ENCODE data around the gene UGT2B17.
"Not testable (repeated sequence)": the region's sequence is repeated elsewhere in the genome, so short reads cannot be mapped to it uniquely, and the experiment has no call there.

The UGT2B17 gene

DNA sequence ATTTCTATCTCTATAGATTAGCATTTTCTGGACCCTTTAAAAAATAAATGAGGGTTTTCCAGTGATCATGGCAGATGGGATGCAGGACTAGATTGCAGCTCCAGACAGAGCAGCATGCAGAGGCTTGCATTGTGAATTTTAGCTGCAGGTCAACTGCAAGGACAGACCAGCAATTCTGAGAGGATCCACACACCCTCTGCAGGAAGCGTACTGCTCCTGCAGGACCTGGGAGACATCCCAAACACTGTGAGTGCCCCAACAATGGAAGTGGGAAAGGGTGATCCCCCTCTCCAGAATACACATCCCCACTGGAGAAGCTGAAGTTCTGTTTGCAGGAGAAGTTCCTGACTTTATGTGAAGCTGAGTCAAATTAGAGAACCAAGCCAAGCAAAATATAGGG, 7.1 kb downstream of the UGT2B17 start:
- DNase-seq (ENCODE audit: low spot score), result not testable (repeated sequence)

DNA sequence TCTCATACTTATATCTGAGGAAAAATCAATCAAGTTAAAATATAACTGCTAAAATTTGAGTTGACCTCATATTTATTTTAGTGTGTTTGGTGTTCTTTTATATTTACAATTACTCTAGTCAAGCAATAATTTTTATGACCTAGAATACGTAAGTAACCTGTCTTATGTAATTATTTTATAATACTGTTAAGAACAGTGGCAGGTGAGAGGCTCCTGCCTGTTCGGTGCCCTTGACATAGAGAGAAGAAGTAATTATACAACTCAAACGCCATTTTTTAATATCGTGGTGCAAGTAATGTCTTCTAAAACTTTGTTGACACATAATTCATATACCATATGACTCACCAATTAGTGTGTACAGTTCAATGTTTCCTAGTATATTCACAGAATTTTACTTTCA, 7.6 kb downstream of the UGT2B17 start:
- not testable (repeated sequence) for DNase-seq (ENCODE audit: low spot score)

DNA sequence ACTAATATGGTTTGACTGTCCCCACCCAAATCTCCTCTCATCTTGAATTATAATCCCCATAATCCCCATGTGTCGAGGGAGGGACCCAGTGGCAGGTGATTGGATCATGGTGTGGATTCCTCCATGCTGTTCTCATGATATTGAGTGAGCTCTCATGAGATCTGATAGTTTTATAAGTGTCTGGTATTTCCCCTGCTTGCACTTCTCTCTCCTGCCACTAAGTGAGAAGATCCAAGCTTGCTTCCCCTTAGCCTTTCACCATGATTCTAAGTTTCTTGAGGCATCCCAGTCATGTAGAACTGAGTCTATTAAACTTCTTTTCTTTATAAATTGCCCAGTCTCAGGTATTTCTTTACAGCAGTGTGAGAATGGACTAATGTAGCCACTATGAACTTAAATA, 9.8 kb downstream of the UGT2B17 start:
- DNase-seq (ENCODE audit: low spot score), result not testable (repeated sequence)

DNA sequence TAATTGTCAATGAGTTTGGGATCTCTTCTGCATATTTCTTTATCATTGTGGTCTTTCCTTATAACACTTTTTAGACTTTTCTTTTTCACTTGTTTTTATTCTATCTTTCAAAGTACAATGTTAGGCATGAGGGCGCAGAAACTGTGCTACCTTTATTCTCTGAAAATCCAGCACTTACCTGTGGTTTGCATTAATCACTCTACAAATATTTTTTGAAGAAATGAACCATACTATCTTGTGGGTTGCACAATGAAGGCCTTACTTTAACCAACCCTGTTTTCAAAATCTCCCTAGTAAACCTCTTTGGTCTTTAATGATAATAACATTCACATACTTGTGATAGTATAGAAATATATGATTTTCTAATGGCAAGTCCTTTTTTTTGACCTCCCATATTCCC, 11.0 kb downstream of the UGT2B17 start:
- DNase-seq (ENCODE audit: low spot score), result not testable (repeated sequence)

DNA sequence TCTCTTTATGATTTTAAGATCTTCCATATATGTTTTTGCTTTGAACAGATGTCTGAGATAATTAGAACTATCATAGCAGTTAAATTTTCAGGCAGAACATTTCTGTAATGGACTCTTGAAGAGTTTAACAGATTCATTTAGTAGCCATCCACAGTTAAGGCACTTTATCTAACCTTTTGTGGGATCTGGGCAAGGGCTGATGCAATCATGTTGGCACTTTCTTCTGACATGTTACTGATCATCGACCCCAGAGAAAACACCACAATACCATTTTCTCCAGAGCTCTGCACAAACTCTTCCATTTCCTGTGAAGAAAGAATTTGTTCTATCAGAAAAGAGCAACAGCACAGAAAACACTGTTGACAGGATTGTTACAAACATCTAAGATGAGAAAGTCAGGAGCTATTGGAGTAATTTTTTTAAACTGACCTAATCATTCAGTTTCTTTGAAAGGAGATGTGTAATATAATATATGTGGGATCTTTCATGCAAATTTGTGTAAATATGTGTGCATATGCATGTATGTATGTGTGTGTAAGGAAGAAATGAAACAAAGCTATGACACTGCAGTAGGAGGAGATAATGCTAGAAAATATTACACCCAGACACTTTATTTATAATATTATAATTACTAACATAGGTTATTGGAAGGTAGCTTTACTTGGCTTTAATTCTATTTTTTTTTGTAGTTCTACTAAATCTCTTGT, 15.6 kb downstream of the UGT2B17 start:
- DNase-seq (ENCODE audit: low spot score), result not testable (repeated sequence)

DNA sequence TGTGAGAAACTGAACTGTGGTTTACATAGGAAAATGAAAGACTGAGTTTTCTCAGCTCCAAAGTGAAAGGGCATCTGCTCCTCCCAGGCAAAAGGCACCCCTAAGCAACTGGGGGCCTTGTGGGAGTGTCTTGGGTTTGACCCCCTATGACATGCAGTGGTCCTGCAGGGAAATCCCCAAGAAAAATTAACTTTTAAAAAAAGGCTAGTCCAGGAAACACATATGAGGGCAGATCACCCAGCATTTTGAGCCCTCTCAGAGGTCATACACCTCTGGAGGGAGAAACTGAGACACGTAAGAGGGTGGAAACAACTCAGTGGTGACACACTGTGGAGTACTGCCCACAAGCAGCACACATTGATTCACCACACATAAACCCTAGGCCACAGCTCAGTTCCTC, 22.3 kb downstream of the UGT2B17 start:
- not testable (repeated sequence) for DNase-seq (ENCODE audit: low spot score)

DNA sequence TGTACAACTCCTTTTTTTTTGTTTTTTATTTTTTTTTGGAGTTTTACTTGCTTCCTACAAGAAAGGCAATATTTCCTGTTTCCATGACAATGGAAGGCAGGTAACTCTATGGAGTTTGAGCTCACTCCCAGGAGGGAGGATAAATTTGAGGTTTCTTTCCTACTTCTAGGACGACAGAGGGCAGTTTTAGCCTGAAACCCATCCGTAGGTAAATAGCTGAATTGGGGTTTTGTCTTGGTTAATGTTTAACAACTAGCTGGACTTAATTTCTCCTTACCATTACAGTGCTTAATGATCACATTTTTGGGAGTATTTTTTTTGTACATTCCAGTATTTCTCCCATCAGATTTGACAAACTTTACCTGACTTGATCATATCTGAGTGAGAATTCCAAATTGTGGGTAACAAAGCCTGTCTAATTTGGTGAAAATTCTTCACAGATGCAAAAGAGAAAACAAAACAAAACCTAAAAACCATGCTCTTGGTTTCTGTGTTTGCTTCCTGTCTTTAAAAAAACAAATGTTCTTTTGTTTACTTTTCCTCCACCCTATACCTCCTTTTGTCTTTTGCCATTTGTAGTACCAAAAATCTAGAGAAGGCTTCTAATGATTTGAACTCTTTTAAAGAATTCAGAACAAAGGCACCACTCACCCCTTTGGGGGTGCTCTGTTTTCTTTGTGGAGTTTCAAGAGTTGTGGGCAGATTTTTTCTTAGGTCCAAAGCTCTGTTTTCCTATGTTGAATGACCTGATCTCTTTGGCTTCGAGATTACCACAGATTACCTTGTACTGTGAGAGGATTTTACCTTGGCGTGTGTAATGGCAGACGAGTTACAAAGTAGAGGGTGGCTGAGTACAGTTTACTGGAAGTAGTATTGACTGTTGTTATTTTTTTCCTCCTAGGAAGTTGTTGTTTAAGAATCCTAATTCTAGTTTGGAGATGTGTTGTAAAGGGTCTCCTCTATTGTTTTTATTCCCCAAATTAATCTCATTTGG, 23.0 kb downstream of the UGT2B17 start:
- not testable (repeated sequence) for DNase-seq (ENCODE audit: low spot score)

DNA sequence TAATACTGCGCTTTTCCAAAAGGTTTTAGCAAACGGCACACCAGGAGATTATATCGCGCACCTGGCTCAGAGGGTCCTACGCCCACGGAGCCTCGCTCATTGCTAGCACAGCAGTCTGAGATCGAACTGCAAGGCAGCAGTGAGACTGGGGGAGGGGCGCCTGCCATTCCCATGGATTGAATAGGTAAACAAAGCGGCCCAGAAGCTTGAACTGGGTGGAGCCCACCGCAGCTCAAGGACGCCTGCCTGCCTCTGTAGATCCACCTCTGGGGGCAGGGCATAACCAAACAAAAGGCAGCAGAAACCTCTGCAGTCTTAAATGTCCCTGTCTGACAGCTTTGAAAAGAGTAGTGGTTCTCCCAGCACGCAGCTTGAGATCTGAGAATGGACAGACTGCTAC, 33.4 kb downstream of the UGT2B17 start:
- not testable (repeated sequence) for DNase-seq (ENCODE audit: low spot score)

DNA sequence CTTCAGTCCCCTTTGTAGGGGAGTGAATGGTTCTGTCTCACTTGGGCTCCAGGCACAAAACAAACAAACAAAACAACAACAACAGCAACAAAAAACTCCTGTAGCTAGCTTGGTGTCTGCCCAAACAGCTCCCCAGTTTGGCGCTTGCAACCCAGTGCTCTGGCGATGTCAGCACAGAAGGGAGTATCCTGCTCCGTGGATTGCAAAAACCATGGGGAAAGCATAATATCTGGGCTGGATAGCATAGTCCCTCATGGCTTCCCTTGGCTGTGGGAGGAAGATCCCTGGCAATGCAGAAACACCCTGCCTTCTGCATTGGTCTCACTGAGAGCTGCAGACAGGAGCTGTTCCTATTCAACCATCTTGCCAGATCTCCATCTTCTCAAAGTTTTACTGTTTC, 39.7 kb downstream of the UGT2B17 start:
- no peak for DNase-seq (ENCODE audit: low spot score)

DNA sequence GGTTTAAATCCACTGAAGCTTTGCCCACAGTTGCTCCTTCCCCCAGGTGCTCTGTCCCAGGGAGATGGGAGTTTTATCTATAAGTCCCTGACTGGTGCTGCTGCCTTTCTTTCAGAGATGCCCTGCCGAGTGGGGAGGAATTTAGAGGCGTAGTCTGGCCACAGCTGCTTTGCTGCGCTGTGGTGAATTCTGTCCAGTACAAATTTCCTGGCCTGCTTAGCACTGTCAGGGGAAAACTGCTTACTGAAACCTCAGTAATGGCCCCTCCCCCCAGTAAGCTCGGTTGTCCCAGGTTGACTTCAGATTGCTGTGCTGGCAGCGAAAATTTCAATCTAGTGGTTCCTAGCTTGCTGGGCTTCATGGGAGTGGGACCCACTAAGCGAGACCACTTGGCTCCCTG, 40.1 kb downstream of the UGT2B17 start:
- DNase-seq (ENCODE audit: low spot score), result no peak

DNA sequence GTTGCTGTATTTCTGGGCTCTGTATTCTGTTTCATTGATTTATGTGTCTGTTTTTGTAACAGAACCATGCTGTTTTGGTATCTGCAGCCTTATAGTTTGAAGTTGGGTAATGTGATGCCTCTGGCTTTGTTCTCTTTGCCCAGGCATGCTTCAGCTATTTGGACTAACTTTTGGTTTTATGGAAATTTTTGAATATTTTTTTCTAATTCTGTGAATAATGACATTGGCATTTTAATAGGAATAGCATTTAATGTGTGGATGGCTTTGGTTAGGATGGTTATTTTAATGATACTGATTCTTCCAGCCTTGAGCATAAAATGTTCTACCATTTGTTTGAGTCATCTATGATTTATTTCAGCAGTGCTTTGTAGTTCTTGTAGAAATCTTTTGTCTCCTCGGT, 53.9 kb downstream of the UGT2B17 start:
- not testable (repeated sequence) for DNase-seq (ENCODE audit: low spot score)

DNA sequence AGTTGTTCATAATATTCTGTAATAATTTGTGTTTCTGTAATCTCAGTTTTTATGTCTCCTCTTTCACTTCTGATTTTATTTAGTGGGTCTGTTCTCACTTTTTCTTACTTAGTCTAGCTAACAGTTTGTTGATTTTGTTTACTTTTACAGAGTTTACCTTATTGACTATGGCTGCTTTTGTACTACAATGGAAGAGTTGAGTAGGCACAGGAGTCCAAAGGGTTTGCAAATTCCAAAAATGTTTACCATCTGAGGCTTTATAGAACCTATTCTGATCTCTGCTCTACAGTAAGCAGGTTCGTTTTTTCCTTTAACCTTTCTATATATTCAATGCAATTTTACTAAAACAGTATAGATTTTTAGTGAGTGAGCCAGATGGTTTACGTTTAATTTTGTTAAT, 55.1 kb downstream of the UGT2B17 start:
- DNase-seq (ENCODE audit: low spot score), result no peak

DNA sequence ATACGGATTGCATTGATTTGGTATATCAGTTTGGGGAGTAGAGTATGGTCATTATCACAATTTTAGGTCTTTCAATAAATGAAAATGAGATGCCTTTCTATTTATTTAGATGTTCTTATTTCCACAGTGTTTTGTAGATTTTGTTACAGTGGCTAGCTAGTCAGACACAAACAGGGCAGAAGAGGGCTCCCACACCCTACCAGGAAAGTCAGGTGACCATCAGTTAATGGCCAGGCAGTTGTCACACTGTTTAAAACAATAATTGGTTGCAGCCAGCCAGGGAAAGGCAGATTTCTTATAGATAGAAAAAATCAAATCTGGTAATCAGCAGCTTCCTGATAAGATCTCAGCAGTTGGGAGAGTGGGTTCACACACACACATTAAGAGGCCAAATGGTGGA, 57.2 kb downstream of the UGT2B17 start:
- no peak for DNase-seq (ENCODE audit: low spot score)

DNA sequence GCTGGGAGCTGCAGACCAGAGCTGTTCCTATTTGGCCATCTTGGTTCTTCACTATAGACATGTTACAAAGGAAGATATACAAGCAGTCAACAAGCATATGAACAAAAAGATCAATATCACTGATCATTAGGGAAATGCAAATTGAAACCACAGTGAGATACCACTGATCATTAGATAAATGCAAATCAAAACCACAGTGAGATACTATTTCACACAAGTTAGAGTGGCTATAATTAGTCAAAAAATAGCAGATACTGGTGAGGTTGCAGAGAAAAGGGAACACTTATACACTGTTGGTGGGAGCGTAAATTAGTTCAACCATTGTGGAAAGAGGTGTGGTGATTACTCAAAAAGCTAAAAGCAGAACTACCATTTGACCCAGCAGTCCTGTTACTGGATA, 70.7 kb downstream of the UGT2B17 start:
- DNase-seq (ENCODE audit: low spot score), result not testable (repeated sequence)

DNA sequence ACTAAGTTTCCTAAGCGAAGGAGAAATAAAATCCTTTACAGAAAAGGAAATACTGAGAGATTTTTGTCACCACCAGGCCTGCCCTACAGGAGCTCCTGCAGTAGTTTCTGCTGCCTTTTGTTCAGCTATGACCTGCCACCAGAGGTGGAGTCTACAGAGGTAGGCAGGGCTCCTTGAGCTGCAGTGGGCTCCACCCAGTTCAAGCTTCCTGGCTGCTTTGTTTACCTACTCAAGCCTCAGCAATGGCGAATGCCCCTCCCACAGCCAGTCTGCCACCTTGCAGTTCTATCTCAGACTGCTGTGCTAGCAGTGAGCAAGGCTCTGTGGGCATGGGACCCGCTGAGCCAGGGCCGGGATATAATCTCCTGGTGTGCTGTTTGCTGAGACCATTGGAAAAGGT, 71.3 kb downstream of the UGT2B17 start:
- not testable (repeated sequence) for DNase-seq (ENCODE audit: low spot score)

DNA sequence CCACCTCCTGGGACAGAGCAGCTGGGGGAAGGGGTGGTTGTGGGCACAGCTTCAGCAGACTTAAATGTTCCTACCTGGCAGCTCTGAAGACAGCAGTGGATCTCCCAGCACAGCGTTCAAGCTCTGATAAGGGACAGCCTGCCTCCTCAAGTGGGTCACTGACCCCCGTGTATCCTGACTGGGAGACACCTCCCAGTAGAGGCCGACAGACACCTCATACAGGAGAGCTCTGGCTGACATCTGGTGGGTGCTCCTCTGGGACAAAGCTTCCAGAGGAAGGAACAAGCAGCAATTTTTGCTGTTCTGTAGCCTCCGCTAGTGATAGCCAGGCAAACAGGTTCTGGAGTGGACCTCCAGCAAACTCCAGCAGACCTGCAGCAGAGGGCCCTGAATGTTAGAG, 72.7 kb downstream of the UGT2B17 start:
- DNase-seq (ENCODE audit: low spot score), result not testable (repeated sequence)

DNA sequence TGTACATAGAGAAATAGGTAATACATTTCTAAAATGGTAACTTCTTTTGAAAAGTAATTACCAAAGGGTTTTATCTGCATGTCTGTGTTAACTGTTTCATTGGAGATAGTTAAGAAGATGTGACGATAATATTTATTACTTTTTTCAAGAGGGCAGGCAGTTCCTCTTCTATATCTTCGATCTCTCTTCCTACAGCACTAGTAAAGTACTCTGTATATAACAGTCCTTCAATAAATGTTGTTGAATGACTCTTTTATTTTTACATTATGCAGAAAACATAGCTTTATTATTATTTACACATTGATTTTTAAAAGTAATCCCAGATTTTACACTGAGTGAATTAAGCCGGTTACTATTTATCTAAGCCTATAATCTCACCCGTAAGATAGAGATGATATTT, 77.1 kb downstream of the UGT2B17 start:
- no peak for DNase-seq (ENCODE audit: low spot score)

DNA sequence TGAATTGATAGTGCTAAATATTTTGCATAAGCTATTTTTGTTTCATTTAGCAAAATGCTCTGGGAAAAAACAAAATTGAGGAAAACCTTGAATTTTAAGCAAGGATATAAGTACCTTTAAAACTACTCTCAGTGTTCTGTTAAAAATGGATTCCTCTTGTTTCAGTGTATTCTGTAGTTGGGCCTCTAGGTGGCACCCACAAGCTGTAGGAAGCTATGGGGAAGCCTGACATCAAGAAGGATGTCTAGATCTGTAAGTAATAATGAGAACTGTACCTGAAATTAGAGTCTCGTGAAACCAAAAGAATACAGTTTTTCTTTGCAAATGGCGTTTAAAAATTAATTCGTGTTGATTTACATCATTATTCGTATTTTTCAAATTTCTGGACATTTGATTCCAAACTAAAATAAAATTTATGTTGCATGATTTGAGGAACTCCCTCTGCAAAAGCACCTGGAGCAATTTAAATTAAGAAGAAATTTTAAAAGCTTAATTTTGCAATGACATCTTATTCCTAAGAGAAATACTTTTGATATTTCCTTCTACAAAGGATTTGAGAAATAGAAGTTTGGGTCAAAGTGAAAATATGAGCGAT, 77.6 kb downstream of the UGT2B17 start:
- peak; percentile 48 for DNase-seq (ENCODE audit: low spot score)

DNA sequence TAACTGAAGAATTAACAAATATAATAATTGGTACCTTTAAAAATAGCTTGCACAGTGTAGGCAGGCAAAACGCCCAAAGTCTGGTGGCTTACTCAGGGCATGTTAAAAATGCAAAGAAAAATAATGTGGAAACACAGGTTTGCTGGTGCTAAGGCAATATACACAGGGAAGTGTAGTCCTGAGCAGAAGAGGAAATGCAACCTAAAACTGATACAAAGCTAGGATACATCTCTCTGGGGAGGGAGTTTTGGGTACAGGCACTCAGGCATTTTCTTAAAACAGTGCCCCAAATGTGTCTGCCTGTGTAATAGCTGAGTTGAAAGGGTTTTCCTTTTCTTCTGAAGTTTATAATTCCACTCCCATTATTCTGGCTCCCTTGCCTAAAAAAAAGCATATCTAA, 81.4 kb downstream of the UGT2B17 start:
- no peak for DNase-seq (ENCODE audit: low spot score)

DNA sequence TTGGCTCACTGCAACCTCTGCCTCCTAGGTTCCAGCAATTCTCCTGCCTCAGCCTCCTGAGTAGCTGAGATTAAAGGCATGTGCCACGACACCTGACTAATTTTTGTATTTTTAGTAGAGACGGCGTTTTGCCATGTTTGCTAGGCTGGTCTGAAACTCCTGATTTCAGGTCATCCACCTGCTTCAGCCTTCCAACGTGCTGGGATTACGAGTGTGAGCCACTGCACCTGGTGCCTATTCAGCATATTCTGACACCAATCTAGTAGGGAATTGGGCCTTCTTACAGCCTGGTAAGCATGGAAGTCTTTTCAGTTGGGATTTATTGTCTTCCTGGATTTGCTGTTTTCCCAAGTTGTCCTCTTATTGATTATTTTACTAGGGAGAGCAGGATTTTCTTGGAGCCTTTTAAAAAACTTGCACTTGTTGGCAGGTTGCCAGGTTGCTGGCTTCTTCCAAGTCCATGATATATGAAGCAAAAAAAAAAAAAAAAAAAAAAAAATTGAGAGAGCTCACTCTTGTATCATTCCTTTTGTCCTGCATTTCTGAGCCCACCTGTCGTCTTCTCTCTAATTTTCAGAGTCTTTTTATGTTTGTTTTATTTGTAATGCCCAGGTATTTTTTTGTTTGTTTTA, 85.2 kb downstream of the UGT2B17 start:
- peak; percentile 16 for DNase-seq (ENCODE audit: low spot score)

DNA sequence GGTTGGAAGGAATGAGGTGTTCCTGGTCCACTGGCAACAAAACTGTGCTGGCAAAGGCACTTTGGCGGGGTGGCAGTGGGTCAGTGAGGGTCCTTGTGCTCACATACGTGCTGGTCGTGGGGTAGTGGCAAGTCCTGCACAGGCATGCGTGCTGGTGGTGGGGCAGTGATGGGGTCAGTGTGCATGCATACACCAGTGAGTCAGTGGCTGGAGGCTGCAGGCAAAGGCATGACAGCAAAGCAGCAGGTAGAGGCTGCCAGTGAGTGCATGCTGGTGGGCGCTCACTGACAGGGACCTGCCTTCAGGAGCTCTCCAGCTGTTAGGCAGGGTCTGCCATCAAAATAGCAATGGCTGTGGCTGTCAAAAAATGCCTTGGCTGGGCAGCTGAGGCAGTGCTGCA, 86.8 kb downstream of the UGT2B17 start:
- DNase-seq (ENCODE audit: low spot score), result no peak

Data from hematopoietic multipotent progenitor cell treated with erythropoietin and hydrocortisone succinate and interleukin-3 and kit ligand, for 15 days (in vitro differentiated cells).